IPS-20b (cell line): ENCODE results near the gene TMEM207.
"Not testable (repeated sequence)": the region's sequence is repeated elsewhere in the genome, so short reads cannot be mapped to it uniquely, and the experiment has no call there.

Experiments
- H3K27ac ChIP-seq: one replicate; pipeline ENCODE4 v1.5.1; 2013; ENCODE audit warnings: low read length
- H3K27me3 ChIP-seq: 2 replicates; pipeline ENCODE4 v1.6.1; 2013; ENCODE audit warnings: mild to moderate bottlenecking, low read length, inconsistent platforms; ENCODE audit not compliant: insufficient read depth
- H3K36me3 ChIP-seq: 2 replicates; pipeline ENCODE4 v1.6.1; 2013; ENCODE audit warnings: low read depth, mild to moderate bottlenecking, inconsistent platforms, low read length, moderate library complexity; ENCODE audit not compliant: insufficient read depth
- H3K4me1 ChIP-seq: 2 replicates; pipeline ENCODE4 v1.6.1; 2013; ENCODE audit warnings: mild to moderate bottlenecking, control low read depth, inconsistent platforms, low read length, moderate library complexity; ENCODE audit not compliant: insufficient read depth
- H3K4me3 ChIP-seq: 2 replicates; pipeline ENCODE4 v1.5.1; 2013; ENCODE audit warnings: mild to moderate bottlenecking, low read length, inconsistent platforms
- H3K9ac ChIP-seq: 2 replicates; pipeline ENCODE4 v1.6.1; 2013; ENCODE audit warnings: low read depth, mild to moderate bottlenecking, inconsistent platforms, low read length, moderate library complexity
- H3K9me3 ChIP-seq: 2 replicates; pipeline ENCODE4 v1.6.1; 2013; ENCODE audit warnings: mild to moderate bottlenecking, low read depth, low read length, inconsistent platforms; ENCODE audit not compliant: insufficient read depth

The TMEM207 gene

DNA sequence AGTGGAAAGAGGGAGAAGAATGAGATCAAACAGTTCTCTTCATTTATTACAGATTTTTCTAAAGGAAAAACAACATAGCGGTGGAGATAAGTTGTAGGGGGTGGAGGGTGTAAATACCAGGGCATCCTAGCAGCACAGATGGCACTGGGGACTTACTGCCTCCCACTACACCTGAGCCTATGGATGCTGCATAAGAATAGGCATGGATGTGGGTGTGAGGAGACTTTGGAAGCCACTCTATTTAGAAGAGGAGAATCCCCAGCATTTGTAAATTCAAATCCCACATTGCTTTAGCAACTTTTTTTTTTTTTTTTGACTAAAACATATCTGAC is 36.8 kb upstream of the TMEM207 start:
- Histone ChIP-seq H3K27ac (no peak overlapping the region), H3K9me3 (no peaks in the 10 kb centered on the region), H3K4me3 (no peak overlapping the region), H3K9ac (no peak overlapping the region), H3K4me1 (peaks cover 13% of the 10 kb centered on the region; the same call in 1 of the 2 replicates), H3K27me3 (no peaks in the 10 kb centered on the region), H3K36me3 (no peaks in the 10 kb centered on the region)

- no peaks in the 10 kb centered on the region for H3K9me3 ChIP-seq
- H3K27me3 ChIP-seq = no peaks in the 10 kb centered on the region
Observed at GRCh38 chr3:190485830-190486532, 36.3 kb upstream of the TMEM207 start.

DNA sequence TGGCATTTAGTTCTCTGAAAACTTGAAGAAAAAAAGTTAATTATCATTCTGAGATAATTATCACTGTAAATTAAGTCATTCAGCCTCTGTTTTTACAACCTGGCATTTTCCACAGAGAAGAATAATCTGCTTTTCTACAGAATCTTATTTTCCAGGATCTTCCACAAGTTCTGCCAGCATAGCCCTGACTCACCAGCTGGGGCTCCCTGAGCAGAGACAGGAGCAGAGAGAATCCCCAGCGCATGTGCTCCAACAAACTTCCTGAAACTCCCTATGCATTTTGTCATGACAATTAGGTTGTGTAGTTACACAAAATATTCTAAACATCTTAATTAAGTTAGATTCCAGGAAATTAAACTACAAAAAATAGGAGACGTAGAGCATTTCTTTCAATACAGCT is 32.1 kb upstream of the TMEM207 start:
- Histone ChIP-seq H3K9ac (no peak overlapping the region), H3K4me3 (no peak overlapping the region), H3K27me3 (no peaks in the 10 kb centered on the region), H3K36me3 (no peaks in the 10 kb centered on the region), H3K27ac (no peak overlapping the region), H3K4me1 (peaks cover 9% of the 10 kb centered on the region; the same call in 1 of the 2 replicates), H3K9me3 (no peaks in the 10 kb centered on the region)

More at GRCh38 chr3:190485830-190486532, 36.3 kb upstream of the TMEM207 start:
- H3K9ac ChIP-seq = no peak overlapping the region
- H3K36me3 ChIP-seq = no peaks in the 10 kb centered on the region
- no peak overlapping the region for H3K27ac ChIP-seq
- H3K4me3 ChIP-seq = no peak overlapping the region
- peaks cover 13% of the 10 kb centered on the region; the same call in 1 of the 2 replicates for H3K4me1 ChIP-seq

GRCh38 chr3:190473261-190473660 is 23.6 kb upstream of the TMEM207 start:
- H3K27me3 ChIP-seq, H3K9me3 ChIP-seq, H3K27ac ChIP-seq, H3K4me1 ChIP-seq, H3K4me3 ChIP-seq, H3K9ac ChIP-seq, H3K36me3 ChIP-seq: not testable (repeated sequence)

GRCh38 chr3:190467922-190468321 is 18.2 kb upstream of the TMEM207 start:
- H3K36me3 ChIP-seq = no peaks in the 10 kb centered on the region
- H3K27ac ChIP-seq = no peak overlapping the region
- no peak overlapping the region for H3K4me3 ChIP-seq
- H3K9ac ChIP-seq = no peak overlapping the region
- H3K9me3 ChIP-seq = no peaks in the 10 kb centered on the region
- H3K4me1 ChIP-seq = no peaks in the 10 kb centered on the region
- no peaks in the 10 kb centered on the region for H3K27me3 ChIP-seq

GRCh38 chr3:190458040-190458439 is 8.3 kb upstream of the TMEM207 start:
- no peak overlapping the region for H3K4me3 ChIP-seq
- no peak overlapping the region for H3K27ac ChIP-seq
- H3K36me3 ChIP-seq = no peaks in the 10 kb centered on the region
- H3K27me3 ChIP-seq = no peaks in the 10 kb centered on the region
- H3K4me1 ChIP-seq = no peaks in the 10 kb centered on the region
- H3K9me3 ChIP-seq = no peaks in the 10 kb centered on the region
- H3K9ac ChIP-seq = no peak overlapping the region

GRCh38 chr3:190456770-190457169 is 7.1 kb upstream of the TMEM207 start:
- Histone ChIP-seq H3K27me3 (no peaks in the 10 kb centered on the region), H3K4me1 (no peaks in the 10 kb centered on the region), H3K27ac (no peak overlapping the region), H3K4me3 (no peak overlapping the region), H3K36me3 (no peaks in the 10 kb centered on the region), H3K9me3 (no peaks in the 10 kb centered on the region), H3K9ac (no peak overlapping the region)

DNA sequence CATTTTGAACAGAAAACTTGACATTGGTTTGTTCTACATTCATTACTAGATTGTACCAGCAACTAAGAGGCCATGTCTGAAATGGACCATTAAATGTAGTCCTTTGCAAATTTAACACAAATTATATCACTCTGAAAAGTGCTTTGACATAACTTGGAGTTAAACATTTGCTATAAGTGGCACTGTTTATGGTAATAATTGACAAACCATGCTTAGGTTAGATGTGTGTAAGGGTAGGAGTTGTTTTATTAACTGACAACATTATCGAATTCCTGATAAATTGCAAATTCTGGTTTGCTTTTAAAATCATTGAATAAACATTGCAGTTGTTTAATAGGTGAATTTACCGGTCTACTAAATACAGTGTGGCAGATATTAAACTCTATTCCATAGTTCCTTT is 6.1 kb upstream of the TMEM207 start:
- Histone ChIP-seq H3K4me1 (no peaks in the 10 kb centered on the region), H3K9ac (no peak overlapping the region), H3K27me3 (no peaks in the 10 kb centered on the region), H3K9me3 (no peaks in the 10 kb centered on the region), H3K27ac (no peak overlapping the region), H3K36me3 (no peaks in the 10 kb centered on the region), H3K4me3 (no peak overlapping the region)

- no peaks in the 10 kb centered on the region for H3K9me3 ChIP-seq
- H3K4me3 ChIP-seq = no peak overlapping the region
- no peak overlapping the region for H3K9ac ChIP-seq
- H3K27ac ChIP-seq = no peak overlapping the region
- H3K27me3 ChIP-seq = no peaks in the 10 kb centered on the region
- no peaks in the 10 kb centered on the region for H3K36me3 ChIP-seq
- no peaks in the 10 kb centered on the region for H3K4me1 ChIP-seq
Observed at GRCh38 chr3:190448256-190448655, 1.4 kb downstream of the TMEM207 start.

- Histone ChIP-seq H3K9ac (no peak overlapping the region), H3K27ac (no peak overlapping the region), H3K4me1 (no peaks in the 10 kb centered on the region), H3K9me3 (no peaks in the 10 kb centered on the region), H3K36me3 (no peaks in the 10 kb centered on the region), H3K4me3 (no peak overlapping the region), H3K27me3 (no peaks in the 10 kb centered on the region)
Observed at GRCh38 chr3:190446573-190447279, 3.0 kb downstream of the TMEM207 start.

DNA sequence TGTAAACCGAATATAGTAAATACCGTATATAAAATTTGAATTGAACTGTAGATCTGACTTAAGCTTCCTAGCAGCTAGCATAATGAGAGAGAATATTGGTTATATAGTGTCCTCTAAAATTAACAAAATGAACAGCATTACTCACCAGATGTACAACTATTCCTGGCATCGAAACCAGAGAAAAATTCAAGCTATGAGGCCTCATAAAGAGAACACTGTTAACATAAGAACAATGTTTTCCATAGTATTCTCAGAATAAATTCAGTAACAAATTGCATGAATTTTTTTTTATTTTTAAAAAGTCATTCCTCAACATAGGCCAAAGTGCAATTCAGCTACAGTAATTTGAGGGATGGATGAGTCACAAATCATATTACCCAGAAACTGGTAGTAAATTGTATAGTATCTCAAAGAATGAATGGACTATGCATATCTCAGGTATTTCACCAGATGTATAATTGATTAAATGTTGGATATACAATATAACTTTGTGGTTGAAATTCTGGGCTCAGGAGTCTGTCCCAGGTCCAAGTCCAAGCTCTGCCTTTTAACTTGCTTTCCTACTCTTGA is 5.0 kb downstream of the TMEM207 start:
- Histone ChIP-seq H3K9ac (no peak overlapping the region), H3K27me3 (no peaks in the 10 kb centered on the region), H3K4me3 (no peak overlapping the region), H3K9me3 (no peaks in the 10 kb centered on the region), H3K36me3 (no peaks in the 10 kb centered on the region), H3K27ac (no peak overlapping the region), H3K4me1 (no peaks in the 10 kb centered on the region)

- Histone ChIP-seq H3K36me3 (no peaks in the 10 kb centered on the region), H3K4me1 (no peaks in the 10 kb centered on the region), H3K4me3 (no peak overlapping the region), H3K27ac (no peak overlapping the region), H3K9me3 (no peaks in the 10 kb centered on the region), H3K27me3 (no peaks in the 10 kb centered on the region), H3K9ac (no peak overlapping the region)
Observed at GRCh38 chr3:190444006-190444405, 5.7 kb downstream of the TMEM207 start.
